HG03108 (cell line): ENCODE measurements around the gene RND1.
"Not testable (repeated sequence)": the region's sequence is repeated elsewhere in the genome, so short reads cannot be mapped to it uniquely, and the experiment has no call there.

Source experiments
- ATAC-seq: cut with Tn5 transposase; IDR thresholded peaks from one replicate; pipeline ENCODE4 v1.9.1; 2021; ENCODE audit warnings: moderate library complexity; ENCODE audit not compliant: unreplicated experiment

Gene RND1

DNA sequence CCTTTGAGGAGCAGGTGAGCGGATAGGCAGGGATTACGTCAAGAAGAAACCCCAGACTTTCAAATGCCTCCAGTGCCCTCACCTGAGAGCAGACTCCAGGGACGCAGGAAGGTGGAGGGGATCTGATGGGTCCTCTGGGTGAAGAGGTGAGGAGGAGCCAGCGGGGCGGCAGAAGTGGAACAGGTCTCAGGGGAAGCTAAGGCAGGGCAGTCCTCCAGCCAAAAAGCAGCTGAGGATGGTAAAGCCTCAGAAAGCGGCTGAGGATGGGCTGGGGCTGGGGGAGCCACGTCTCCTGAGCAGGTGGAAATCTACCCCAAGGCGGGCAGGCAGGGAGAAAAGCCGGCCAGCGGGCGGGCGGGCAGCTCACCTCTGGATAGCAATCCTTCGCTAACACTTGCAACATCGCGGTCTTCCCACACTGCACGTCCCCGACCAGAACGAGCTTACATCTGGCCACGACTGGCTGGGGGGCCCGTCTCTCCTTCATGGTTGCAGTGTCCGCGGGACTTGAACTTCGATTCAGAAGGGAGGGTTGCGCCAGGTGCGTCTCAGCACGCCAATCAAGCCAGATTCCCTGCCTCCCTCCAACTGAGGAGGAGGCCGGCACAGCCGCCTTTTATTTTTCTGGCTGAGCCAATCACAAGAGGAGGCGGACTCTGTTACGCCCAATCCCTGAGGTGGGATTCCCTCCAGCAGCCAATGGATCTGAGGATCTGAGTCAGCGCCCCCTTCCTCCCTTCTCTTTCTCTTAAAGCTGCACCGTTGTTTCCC lies at the start of gene RND1:
TSS of gene RND1 (minus strand) at position 590 of the 771 bp plus-strand sequence. CDS start at position 487, 103 bp downstream.
- peak; percentile 93 for ATAC-seq

DNA sequence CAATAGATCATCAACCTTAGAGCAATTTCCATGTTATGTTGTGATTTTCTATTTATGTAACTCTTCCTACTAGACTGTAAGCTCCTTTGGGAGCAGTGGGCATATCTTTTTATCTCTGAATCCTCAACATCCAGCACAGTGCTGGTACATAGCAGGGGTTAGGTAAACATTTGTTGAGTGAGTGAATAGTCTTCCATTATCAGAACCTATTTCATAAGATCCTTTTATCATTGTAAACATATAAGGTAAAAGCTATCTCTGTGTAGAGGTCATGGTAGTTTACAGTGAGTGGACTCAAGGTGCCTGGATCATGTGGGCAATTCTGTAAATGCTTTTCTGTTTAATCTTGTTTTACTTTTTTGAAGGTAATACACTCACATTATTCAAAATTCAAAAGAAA lies 44.5 kb upstream of the RND1 start:
- ATAC-seq = no peak

DNA sequence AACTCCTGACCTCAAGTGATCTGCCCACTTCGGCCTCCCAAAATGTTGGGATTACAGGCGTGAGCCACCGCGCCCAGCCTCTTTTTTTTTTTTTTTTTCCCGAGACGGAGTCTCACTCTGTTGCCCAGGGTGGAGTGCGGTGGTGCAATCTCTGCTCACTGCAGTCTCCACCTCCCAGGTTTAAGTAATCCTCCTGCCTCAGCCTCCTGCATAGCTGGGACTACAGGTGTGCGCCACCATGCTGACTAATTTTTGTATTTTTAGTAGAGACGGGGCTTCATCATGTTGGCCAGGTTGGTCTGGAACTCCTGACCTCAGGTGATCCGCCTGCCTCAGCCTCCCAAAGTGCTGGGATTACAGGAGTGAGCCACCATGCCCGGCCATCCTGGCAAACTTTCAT lies 44.0 kb upstream of the RND1 start:
- ATAC-seq = not testable (repeated sequence)

DNA sequence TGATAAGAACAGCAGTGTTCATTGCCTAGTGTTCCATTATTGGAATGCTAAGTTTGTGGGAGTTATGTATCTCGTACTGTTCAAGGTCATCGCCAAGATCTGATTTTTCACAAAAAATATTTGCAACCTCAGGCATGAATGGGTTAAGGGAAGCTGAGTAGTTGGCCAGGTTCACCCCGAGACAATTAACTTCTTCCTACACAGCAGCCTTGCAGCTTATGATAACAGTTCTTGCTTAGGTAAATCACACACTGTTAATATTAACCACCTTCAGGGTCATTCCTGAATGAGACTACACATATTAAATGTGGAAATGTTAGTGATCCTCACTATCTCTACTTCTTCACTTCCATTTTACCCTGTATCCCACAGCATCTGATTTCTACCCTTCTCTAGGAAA lies 41.6 kb upstream of the RND1 start:
- no peak for ATAC-seq

DNA sequence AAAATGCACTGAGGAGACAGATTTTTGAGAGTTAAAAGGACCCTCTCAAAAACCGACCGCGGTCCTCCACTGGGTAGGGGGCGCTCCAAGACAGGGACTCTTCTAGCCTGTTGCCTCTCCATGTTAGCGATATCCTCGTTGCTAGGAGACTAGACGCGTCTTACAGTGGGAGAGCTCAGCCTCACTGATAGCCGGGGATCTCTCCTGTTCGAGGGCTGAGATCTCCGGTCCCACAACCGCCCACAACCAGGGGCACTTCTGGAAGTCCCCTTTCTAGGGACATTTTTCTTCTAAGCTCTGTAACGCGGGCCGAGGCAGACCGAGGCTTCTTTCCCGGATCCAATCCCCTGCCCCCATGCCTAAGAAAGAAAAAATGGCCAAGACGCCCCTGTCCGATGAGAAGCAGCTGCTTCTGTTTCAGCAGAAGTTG lies 38.3 kb upstream of the RND1 start:
- ATAC-seq = peak; percentile 79

DNA sequence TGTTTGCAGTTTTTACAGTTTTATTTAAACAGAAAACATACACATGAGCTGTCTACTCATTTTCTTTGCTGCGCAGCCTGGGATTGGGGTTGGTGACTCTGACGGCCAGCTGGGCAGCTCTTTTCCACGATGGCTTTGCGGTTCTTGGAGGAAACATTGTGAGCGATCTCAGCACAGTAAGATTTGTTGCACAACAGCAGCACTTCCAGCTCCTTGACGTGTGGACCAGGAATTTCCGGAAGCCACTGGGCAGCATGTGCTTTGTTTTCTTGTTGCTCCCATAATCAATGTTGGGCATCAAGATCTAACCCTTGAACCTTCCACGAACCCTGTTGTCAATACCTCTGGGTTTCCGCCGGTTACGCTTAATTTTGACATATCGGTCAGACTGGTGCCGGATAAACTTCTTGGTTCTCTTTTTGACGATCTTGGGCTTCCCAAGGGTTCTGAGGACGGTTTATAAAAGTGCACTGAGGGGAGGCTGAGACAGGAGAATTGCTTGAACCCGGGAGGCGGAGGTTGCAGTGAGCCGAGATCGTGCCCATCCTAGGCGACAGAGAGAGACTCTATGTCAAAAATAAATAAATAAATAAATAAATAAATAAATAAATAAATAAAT lies 37.8 kb upstream of the RND1 start:
- ATAC-seq = no peak

DNA sequence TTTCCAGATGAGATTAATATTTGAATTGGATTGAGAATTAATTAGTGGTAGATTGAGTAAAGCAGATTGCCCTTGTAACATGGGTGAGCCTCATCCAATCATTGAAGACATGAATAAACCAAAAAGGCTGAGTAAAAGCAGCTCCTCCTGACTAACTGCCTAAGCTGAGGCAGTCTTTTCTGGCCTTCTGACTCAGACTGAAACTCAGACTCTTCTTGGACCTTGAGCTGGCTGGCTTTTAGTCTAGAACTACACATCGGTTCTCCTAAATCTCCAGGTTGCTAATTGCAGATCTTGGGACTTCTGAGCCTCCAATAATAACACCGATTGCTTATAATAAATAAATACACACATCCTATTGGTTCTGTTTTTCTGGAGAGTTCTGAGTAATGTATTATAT lies 35.6 kb upstream of the RND1 start:
- no peak for ATAC-seq

DNA sequence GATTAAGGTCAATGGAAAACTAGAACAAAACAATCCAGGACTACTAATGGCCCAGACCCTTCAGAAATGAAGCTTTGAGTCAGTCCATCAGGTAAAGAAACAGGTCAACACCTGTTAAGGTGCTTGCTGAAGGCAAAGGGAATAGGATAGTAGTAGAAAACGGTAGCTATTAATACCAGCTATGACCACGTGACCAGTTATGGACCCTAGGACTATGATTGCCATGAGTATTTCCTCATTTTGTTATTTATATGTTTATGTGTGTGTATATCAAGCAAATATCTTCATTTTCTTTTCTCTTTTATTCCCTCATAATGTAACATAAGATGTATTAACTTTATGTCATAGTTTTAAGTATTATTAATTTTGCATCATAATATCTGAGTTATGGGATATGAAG lies 34.0 kb upstream of the RND1 start:
- no peak for ATAC-seq

DNA sequence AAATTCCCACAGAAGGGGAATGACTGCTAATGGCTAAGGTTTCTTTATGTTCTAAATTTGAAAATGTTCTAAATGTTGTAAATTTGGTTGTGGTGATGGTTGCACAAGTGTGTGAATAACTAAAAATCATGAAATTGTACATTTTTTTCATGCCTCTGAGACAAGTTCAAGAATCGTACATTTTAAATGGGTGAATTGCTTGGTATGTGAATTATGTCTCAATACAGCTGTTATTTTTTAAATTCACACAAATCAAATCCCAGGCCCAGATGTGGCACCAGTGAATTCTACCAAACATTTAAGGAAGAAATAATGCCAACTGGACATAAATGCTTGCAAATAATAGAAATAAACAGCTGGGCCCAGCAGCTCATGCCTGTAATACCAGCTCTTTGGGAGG lies 28.6 kb upstream of the RND1 start:
- no peak for ATAC-seq

DNA sequence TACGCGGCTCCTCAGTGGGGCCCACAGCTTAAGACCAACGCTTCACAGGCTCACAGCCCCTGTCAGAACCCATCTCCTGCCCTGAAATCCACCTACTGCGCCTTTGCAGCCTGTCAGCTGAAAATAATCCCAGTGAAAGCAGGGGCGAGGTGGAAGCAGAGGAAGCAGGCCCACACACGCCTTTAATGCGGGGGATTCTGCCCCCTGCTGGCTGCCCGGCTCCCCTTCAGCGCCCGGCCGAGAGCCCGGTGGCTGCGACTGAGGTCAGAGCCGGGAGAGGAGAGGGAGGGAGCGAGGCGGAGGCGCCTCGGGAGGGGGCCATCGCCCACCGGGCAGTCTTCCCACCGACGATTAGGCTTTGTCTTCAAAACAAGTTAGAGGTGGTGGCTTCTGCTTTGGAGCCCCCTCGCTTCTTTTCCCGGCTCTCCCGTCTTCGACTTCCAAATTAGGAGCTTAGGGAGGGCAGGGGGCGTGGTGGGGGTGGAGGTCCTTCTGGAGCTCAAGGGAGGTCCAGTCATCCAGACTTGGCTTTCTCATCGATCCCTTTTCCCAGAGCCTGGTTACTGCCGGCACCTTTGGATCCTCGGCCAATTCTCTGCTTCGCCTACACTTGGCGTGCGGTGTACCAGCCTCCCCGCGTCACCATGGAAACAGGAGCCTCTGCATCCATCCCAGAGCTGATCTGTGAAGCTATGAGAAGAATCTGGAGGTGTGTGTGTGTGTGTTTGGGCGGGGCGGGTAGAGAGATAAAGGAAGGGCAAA lies 25.2 kb upstream of the RND1 start:
- peak; percentile 70 for ATAC-seq

DNA sequence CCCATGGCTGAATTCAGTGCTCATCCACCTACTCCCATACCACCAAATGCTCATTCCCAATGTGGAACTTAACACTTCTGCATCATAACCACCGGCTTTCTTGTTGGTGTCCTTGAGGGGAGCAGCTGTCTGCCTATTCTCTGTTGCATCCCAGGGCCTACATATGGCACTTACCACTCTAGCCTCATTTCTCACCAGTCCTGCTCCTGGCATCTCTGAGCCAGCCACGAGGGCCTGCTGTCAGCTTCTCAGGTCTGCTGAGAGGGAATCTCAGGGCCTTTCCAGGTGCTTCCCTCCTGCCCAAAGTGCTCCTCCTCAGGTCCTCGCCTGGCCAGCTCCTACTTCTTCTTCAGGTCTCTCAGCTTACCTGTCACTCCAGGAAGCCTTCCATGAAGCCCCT lies 24.0 kb upstream of the RND1 start:
- ATAC-seq = no peak

DNA sequence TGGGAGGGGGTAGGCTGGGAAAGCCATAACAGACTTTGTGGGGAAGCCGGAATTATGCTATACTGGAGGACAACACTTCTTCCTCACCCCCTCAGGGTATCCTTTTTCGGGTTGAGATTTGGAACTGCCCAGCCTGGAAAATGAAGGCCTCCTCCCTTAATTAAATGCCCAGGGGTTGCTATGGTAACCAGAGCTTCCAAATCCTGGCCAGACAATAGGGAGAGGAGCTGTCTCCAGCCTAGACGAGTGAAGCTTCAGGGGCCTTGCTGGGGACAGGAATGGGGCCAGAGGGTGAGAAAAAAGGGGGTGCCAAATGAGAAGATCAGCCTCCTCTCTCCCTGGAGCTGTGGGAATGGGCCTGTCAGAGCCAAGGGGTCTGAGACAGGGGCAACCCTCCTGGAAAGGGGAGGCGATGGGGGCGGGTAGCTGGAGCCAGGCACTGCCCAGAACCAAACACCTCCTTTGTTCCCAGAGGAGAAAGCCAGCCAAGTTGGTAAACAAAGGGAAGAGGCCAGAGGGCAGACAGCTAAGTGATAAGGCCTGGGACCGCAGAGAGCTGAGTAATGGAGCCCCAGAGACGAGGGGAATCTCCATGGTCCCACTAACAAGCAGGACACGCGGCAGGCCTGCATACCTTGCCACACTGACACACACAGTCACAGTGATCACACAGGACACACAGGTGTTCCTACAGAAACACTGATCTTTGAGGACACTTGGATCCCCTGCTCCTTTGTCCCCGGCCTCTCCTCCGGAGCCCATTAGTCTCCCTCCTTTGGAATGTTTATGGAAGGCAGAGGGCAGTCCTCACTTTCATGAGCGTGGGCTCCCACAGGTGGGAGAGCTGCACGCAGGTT lies 17.9 kb upstream of the RND1 start:
- no peak for ATAC-seq

DNA sequence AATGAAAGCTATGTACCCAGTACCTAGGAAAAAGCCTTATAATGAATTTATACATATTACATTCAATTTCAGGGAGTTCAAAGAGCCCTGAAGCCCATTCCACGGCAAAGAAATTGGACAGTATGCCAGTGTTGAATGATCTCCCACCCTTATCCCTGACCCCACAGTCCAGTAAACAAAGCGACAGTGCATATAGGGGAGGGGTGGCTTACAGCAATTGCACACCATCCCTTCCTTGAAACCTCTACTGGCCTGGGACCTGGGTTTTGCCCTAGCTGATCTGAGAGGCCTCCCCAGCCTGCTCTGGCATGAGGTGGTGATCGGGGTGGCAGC lies 17.3 kb upstream of the RND1 start:
- no peak for ATAC-seq

DNA sequence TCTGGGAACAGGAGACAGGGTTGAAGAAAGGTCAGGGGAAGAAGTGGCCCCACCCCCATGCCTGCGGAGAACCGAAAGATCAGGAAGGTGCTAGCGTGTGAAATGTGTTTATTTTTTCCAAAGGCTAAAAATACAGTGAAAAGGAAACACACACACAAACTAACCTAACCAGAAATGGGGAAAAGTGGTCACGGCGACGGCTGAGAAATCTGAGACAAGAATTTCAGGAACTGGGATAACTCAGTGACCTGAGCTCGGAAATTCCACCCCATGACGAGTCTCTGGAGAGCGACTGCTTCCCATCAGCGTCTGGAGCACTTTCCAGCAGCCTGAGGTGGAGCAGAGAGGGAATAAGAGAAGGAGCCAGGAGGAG lies 16.6 kb upstream of the RND1 start:
- ATAC-seq = no peak

DNA sequence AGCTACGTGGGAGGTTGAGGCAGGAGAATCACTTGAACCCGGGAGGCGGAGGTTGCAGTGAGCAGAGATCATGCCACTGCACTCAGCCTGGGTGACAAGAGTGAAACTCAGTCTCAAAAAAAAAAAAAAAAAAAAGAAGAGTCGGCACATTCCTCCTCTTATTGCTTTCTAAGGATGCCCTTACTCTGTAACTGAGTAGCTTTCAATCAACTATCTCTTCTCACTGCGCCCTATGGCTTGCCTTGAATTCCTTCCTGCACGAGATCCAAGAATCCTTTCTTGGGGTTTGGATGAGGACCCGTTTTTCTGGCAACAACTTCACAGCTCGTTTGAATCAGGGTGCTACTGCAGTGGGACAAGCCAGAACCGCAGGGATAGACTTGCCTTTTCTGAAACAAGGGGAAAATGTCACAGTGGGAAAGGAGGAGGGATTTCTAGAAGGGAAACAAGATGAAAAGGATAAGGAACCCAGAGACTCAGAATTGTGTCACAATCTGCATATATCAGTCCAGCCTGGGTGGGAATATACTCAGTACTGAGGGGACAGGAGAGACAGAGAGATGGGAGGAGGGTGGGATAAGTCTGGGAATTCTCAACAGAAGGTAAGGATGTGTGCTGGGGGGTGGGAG lies 16.1 kb upstream of the RND1 start:
- no peak for ATAC-seq

DNA sequence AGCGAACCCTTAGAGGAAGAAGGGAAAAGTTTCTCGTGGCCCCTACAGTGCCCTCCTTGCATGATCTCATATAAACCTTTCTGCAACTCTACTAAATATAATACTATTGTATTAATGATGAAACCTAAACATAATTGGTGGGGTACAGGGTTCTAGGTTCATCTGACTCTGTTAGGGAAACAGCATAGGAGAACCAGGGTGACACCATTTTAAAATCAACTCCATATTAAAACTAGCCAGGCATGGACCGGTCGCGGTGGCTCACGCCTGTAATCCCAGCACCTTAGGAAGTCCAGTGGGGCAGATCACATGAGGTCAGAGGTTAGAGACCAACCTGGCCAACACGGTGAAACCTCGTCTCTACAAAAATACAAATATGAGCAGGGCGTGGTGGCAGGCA lies 15.0 kb upstream of the RND1 start:
- no peak for ATAC-seq

DNA sequence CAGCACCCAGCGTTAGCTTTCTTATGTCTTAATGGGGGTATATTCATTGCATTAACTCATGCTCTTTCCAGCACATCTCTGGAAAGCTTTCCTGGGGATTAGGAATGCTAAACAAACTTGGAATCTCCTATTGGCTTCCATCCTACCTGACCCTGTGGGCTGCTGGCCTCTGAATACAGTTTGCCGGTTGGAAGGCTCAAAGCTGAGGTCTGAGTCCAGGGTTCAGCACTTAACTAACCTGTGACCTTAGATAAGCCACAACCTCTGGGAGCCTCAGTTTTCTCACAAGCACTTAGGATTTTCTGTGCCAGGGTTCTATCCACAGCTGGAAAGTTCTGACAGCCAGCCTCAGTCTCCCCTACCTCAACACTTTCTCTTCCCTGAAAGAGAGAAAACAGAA lies 12.9 kb upstream of the RND1 start:
- ATAC-seq = no peak

DNA sequence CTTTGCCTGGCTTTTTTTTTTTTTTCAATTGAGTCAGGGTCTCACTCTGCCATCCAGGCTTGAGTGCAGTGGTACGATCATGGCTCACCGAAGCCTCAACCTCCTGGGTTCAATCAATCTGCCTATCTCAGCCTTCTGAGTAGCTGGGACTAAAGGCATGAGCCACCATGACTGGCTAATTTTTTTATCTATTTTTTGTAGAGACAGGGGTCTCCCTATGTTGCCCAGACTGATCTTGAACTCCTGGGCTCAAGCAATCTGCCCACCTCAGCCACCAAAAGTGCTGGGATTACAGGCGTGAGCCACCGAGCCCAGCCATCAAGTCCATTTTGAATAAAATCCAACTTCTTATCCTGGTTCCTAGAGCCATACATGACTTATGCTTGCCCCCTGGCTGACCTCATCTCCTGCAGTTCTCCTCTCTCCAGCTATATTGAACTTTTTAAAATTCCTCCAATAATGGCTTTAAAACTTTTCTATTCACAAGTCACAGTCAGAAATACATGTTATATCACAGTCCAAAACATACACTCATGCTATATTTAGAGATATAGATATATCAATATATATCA lies 10.4 kb upstream of the RND1 start:
- ATAC-seq = no peak

DNA sequence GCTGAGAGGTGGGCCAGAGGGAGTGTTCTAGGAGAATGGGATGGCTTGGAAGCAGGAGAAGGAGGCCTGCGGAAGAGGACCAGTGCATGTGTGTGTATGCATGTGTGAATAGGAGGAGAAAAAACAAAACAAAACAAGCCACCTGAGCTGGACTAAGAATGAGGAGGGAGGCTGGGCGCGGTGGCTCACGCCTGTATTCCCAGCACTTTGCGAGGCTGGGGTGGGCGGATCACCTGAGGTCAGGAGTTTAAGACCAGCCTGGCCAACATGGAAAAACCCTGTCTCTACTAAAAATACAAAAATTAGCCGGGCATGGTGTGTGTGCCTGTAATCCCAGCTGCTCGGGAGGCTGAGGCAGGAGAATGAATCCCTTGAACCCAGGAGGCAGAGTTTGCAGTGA lies 7.9 kb upstream of the RND1 start:
- not testable (repeated sequence) for ATAC-seq

DNA sequence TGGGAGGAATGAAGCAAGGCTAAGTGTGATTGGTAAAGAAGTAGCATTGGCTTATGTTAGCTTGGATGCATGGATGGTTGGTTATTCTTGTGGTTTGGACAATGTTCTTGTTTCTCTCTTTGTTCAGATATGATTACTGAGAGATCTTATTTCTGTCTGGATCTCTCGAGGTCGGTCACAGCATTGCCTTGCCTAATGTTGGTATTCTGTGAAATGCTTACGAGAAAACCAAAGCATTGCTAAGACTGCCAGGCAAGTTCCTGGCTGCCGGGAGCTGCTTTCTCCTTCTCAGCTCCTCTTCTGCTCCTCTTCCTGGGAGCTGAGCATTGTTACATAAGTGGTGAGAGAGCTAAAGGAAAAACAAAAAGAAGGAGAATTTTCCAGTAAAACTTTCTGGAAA lies 7.4 kb upstream of the RND1 start:
- ATAC-seq = no peak
